NCI-H1417 (cell line): ENCODE results near the gene CHN2.

Experiments
- DNase-seq, 3 experiments: peaks; one replicate each; lab custom pipeline; 2025; lab: John Stamatoyannopoulos, UW

Gene CHN2

GRCh38 chr7:29394321-29394720 is 199.7 kb downstream of the CHN2 start:
- no peak for DNase-seq

GRCh38 chr7:29396563-29396962 is 202.0 kb downstream of the CHN2 start:
- no peak for DNase-seq

GRCh38 chr7:29397398-29397797 is 202.8 kb downstream of the CHN2 start:
- peak in 2 of 3 experiments; percentile 12 to 66 for DNase-seq

- DNase-seq: peak in 2 of 3 experiments; percentile 48 to 76
Measured at GRCh38 chr7:29398011-29398410, 203.4 kb downstream of the CHN2 start.

GRCh38 chr7:29400437-29400836 is 205.9 kb downstream of the CHN2 start:
- DNase-seq: no peak

- DNase-seq: no peak
Measured at GRCh38 chr7:29401769-29402168, 207.2 kb downstream of the CHN2 start.

GRCh38 chr7:29405891-29406290 is 211.3 kb downstream of the CHN2 start:
- DNase-seq: no peak

GRCh38 chr7:29406366-29406765 is 211.8 kb downstream of the CHN2 start:
- no peak for DNase-seq

- DNase-seq: peak; percentile 72 to 93 (median 91)
Measured at GRCh38 chr7:29408841-29409243, 214.3 kb downstream of the CHN2 start.

- no peak for DNase-seq
Measured at GRCh38 chr7:29410996-29411395, 216.4 kb downstream of the CHN2 start.

- DNase-seq: no peak
Measured at GRCh38 chr7:29412912-29413311, 218.3 kb downstream of the CHN2 start.

- no peak for DNase-seq
Measured at GRCh38 chr7:29413626-29414136, 219.1 kb downstream of the CHN2 start.

- no peak for DNase-seq
Measured at GRCh38 chr7:29414216-29414615, 219.6 kb downstream of the CHN2 start.

GRCh38 chr7:29415215-29415614 is 220.6 kb downstream of the CHN2 start:
- DNase-seq: no peak

GRCh38 chr7:29416276-29416937 is 221.8 kb downstream of the CHN2 start:
- no peak for DNase-seq

GRCh38 chr7:29416938-29417305 is 222.3 kb downstream of the CHN2 start:
- DNase-seq: no peak

- DNase-seq: no peak
Measured at GRCh38 chr7:29418056-29418455, 223.5 kb downstream of the CHN2 start.

GRCh38 chr7:29418651-29419050 is 224.1 kb downstream of the CHN2 start:
- DNase-seq: no peak

GRCh38 chr7:29420011-29420410 is 225.4 kb downstream of the CHN2 start:
- DNase-seq: no peak

GRCh38 chr7:29421010-29421956 is 226.7 kb downstream of the CHN2 start:
- DNase-seq: no peak

- DNase-seq: no peak
Measured at GRCh38 chr7:29422829-29423228, 228.3 kb downstream of the CHN2 start.

- no peak for DNase-seq
Measured at GRCh38 chr7:29424295-29424983, 229.9 kb downstream of the CHN2 start.

- peak in 1 of 3 experiments; percentile 40 for DNase-seq
Measured at GRCh38 chr7:29424984-29425309, 230.4 kb downstream of the CHN2 start.
